ENCODE results near the gene STAT5A.

DNA sequence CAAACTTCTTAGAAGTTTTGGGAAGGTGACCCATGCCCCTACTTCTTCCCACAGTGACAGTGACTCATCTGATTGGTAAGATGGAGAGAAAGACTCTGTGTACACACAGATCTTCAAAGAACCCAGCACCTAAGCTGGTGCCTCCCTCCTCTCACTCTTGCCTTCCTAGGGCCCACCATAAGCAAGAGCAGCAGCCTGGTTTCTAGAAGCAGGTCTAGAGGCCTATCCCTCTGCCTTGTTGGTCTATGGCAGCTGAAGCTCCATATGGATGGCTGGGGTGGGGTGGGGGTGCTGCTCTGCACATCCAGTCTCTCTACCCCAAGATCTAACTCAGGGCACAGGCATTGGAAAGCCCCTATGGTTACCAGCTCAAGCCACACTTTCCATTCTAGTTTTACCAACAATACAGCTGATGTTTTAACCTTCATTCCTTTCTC lies 52.4 kb downstream of the STAT5A start:
- TF ChIP-seq, protein P1, sequence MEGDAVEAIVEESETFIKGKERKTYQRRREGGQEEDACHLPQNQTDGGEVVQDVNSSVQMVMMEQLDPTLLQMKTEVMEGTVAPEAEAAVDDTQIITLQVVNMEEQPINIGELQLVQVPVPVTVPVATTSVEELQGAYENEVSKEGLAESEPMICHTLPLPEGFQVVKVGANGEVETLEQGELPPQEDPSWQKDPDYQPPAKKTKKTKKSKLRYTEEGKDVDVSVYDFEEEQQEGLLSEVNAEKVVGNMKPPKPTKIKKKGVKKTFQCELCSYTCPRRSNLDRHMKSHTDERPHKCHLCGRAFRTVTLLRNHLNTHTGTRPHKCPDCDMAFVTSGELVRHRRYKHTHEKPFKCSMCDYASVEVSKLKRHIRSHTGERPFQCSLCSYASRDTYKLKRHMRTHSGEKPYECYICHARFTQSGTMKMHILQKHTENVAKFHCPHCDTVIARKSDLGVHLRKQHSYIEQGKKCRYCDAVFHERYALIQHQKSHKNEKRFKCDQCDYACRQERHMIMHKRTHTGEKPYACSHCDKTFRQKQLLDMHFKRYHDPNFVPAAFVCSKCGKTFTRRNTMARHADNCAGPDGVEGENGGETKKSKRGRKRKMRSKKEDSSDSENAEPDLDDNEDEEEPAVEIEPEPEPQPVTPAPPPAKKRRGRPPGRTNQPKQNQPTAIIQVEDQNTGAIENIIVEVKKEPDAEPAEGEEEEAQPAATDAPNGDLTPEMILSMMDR (IDR thresholded peaks at IDR 0.05): no peak
- TF ChIP-seq POLR2A (IDR thresholded peaks at IDR 0.05): no peak

Data from heart left ventricle (tissue), 13 donors.